ENCODE results near the gene DPPA3. TPM values are rescaled to one million over a fixed set of nuclear protein-coding genes. Genes with fewer than 3 reads are reported as not detected.
"Not testable (repeated sequence)": the region's sequence is repeated elsewhere in the genome, so short reads cannot be mapped to it uniquely, and the experiment has no call there.

The DPPA3 gene
- total RNA-seq, 1 experiment from 2014 or later = not detected

DNA sequence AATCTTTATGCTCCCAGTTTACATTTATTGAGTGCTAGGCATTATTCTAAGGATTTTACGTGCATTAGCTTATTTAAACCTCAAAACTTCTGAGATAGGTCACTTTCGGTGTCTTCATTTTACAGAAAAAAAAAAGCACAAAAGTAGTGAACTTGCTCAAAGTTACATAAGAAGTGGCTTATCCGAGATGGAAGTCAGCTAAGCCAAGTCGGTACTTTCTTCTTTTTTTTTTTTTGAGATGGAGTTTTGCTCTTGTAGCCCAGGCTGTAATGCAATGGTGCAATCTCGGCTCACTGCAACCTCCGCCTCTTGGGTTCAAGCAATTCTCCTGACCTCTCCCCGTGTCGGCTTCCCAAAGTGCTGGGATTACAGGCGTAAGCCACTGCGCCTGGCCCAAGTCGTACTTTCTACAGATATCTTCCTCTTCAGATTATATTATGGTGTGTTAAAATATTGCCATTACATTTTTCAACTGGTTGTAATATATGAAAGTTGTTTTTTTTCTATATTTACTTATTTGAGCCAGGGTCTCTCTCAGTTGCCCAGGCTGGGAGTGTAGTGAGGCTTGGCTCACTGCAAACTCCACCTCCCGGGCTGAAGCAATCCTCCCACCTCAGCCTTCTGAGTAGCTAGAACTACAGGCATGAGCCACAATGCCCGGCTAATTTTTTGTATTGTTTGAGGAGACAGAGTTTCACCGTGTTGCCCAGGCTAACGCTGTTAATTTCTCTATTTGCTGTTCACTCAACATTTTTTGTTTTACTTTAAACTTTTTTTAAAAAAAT is 8.9 kb downstream of the DPPA3 start:
- DNase-seq (ENCODE audit: low read depth) = no peak
- in situ Hi-C loops (cut with HindIII; ENCODE audit: low pct_unique_long_range_greater_than_20kb, low sequenced_read_pairs) = no loop called here

GRCh38 chr12:7723926-7724325 is 12.7 kb downstream of the DPPA3 start:
- in situ Hi-C loops (cut with HindIII; ENCODE audit: low pct_unique_long_range_greater_than_20kb, low sequenced_read_pairs) = no loop called here
- DNase-seq (ENCODE audit: low read depth) = no peak

- DNase-seq (ENCODE audit: low read depth) = no peak
- in situ Hi-C loops (cut with HindIII; ENCODE audit: low pct_unique_long_range_greater_than_20kb, low sequenced_read_pairs) = no loop called here
Measured at GRCh38 chr12:7729746-7730145, 18.5 kb downstream of the DPPA3 start.

GRCh38 chr12:7730984-7731383 is 19.8 kb downstream of the DPPA3 start:
- in situ Hi-C loops (cut with HindIII; ENCODE audit: low pct_unique_long_range_greater_than_20kb, low sequenced_read_pairs) = not testable (repeated sequence)

GRCh38 chr12:7731486-7731885 is 20.3 kb downstream of the DPPA3 start:
- no peak for DNase-seq (ENCODE audit: low read depth)
- in situ Hi-C loops (cut with HindIII; ENCODE audit: low pct_unique_long_range_greater_than_20kb, low sequenced_read_pairs) = no loop called here

More at GRCh38 chr12:7730984-7731383, 19.8 kb downstream of the DPPA3 start:
- not testable (repeated sequence) for DNase-seq (ENCODE audit: low read depth)

- in situ Hi-C loops (cut with HindIII; ENCODE audit: low pct_unique_long_range_greater_than_20kb, low sequenced_read_pairs) = no loop called here
- no peak for DNase-seq (ENCODE audit: low read depth)
Measured at GRCh38 chr12:7732993-7733392, 21.8 kb downstream of the DPPA3 start.

DNA sequence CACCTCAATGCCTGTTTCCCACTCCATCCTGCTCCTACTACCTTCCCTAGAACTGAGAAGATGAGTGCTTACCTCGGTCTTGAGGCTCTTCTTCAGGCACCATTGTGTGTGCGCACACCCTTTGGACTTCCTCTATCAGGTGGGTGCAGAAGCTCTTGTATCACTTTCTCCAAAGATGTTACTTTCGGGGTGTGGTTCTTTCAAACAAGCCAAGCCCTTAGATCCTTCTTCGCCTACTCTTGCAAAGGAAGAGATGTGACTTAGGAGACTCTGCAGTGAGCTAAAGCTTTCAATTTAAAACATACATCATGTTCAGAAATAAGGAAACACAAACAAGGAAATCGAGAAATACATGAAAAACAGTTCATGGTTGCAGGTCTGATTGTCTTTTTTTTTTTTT is 36.0 kb downstream of the DPPA3 start, which contains the start of gene CLEC4C:
TSS of gene CLEC4C (minus strand) at position 130 of the 400 bp plus-strand sequence. CDS start at position 103, 27 bp downstream.
- DNase-seq (ENCODE audit: low read depth) = no peak
- in situ Hi-C loops (cut with HindIII; ENCODE audit: low pct_unique_long_range_greater_than_20kb, low sequenced_read_pairs) = no loop called here

DNA sequence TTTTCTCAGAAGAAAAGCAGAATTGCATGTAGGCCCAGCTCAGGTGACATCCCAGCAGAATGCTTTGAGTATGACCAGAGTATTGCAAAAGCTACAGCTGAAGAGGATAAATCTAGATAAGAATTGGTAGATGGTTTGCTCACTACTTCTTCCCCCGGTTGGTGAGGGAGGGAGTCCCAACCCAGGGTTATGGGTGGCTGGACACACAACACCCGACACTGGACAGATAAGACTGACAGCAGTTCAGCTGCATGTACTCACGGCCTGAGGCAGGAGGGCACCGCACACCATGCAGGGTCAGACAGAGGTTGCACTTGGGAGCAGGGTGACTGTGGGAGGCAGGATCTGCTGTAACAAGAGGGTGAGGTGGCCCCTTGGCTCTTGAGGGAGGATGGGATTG is 37.6 kb downstream of the DPPA3 start:
- in situ Hi-C loops (cut with HindIII; ENCODE audit: low pct_unique_long_range_greater_than_20kb, low sequenced_read_pairs) = no loop called here
- DNase-seq (ENCODE audit: low read depth) = no peak

DNA sequence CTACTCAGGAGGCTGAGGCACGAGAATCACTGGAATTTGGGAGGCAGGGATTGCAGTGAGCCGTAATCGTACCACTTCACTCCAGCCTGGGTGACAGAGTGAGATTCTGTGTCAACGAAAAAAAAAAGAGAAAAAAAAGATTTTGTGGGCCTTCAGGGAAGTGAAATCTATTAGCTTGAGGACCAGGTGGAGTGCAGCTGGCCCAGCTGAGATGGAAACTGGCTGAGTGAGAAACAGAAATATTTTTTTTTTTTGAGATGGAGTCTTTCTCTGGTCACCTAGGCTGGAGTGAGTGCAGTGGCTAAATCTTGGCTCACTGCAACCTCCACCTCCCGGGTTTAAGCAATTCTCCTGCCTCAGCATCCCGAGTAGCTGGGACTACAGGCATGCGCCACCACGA is 38.2 kb downstream of the DPPA3 start:
- in situ Hi-C loops (cut with HindIII; ENCODE audit: low pct_unique_long_range_greater_than_20kb, low sequenced_read_pairs) = no loop called here

DNA sequence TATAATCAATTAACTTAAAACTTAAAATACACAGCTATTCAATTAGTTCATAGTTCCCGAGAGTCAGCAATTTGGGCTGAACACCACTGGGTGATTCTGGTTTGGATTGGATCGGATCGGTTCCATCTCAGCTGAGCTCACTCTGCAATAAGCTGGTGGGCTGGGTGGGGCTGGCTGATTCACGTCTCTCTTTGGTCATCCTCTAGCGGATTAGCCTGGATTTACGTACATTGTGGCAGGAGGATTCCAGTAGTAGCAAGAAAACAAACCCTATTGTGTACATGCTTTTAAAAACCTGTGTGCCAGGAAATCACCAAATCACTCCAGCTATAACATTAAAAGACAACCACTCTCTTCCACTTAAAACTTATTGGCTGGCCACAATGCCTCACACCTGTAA is 39.1 kb downstream of the DPPA3 start:
- in situ Hi-C loops (cut with HindIII; ENCODE audit: low pct_unique_long_range_greater_than_20kb, low sequenced_read_pairs) = no loop called here
- DNase-seq (ENCODE audit: low read depth) = no peak

More for the DNA sequence above, 38.2 kb downstream of the DPPA3 start:
- DNase-seq (ENCODE audit: low read depth) = no peak

- DNase-seq (ENCODE audit: low read depth) = no peak
- in situ Hi-C loops (cut with HindIII; ENCODE audit: low pct_unique_long_range_greater_than_20kb, low sequenced_read_pairs) = no loop called here
Measured at GRCh38 chr12:7751394-7751793, 40.2 kb downstream of the DPPA3 start.

DNA sequence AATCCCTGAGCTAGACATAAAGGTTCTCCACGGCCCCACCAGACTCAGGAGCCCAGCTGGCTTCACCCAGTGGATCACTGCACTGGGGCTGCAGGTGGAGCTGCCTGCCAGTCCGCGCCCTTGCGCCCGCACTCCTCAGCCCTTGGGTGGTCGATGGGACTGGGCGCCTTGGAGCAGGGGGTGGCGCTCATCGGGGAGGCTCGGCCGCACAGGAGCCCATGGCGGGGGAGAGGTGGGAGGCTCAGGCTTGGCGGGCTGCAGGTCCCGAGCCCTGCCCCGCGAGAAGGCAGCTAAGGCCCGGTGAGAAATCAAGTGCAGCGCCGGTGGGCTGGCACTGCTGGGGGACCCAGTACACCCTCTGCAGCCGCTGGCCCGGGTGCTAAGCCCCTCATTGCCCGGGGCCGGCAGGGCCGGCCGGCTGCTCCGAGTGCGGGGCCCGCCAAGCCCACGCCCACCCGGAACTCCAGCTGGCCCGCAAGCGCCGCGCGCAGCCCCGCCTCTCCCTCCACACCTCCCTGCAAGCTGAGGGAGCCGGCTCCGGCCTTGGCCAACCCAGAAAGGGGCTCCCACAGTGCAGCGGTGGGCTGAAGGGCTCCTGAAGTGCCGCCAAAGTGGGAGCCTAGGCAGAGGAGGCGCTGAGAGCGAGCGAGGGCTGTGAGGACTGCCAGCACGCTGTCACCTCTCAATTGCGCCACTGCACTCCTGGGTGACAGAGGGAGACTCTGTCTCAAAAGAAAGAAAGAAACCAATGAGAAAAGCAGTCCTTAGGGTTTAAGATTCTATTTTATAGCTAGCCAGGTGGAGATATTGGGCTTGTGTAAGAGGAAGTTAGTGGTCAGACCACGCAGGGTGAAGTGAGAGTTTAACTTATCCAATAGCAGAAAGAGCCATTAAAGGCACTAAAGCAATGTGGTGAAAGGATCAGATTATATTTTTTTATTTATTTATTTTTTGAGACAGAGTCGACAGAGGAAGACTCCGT is 41.0 kb downstream of the DPPA3 start:
- in situ Hi-C loops (cut with HindIII; ENCODE audit: low pct_unique_long_range_greater_than_20kb, low sequenced_read_pairs); DNase-seq (ENCODE audit: low read depth): not testable (repeated sequence)

- DNase-seq (ENCODE audit: low read depth); in situ Hi-C loops (cut with HindIII; ENCODE audit: low pct_unique_long_range_greater_than_20kb, low sequenced_read_pairs): not testable (repeated sequence)
Measured at GRCh38 chr12:7755668-7756067, 44.4 kb downstream of the DPPA3 start.

DNA sequence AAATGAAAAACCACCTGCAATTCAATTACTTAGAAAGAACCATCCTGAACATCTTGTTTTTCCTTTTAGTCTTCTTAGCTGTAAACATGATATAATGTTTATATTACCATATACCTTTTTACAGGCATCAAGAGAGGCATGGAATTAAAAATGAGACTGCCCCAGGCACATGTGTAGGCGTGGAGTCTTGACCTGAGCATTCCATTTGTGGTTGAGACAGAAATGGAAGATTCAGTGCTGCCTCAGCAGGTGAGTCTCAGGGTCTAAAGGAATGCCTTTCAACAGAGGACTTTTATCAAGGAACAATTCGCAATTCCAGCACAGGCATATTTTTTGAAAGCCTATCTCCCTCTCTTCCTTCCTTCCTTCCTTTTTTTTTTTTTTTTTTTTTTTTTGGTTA is 45.8 kb downstream of the DPPA3 start:
- in situ Hi-C loops (cut with HindIII; ENCODE audit: low pct_unique_long_range_greater_than_20kb, low sequenced_read_pairs) = no loop called here

GRCh38 chr12:7758766-7759140 is 47.5 kb downstream of the DPPA3 start:
- no peak for DNase-seq (ENCODE audit: low read depth)
- in situ Hi-C loops (cut with HindIII; ENCODE audit: low pct_unique_long_range_greater_than_20kb, low sequenced_read_pairs) = no loop called here

More for the DNA sequence above, 45.8 kb downstream of the DPPA3 start:
- DNase-seq (ENCODE audit: low read depth) = no peak

Measured in Caki2 (cell line).